Bronchial epithelial cell (primary cell): Measurements from ENCODE around the gene FHIT. TPM values are rescaled to one million over a fixed set of nuclear protein-coding genes. Genes with fewer than 3 reads are reported as not detected.

Experiments used
- DNase-seq: peaks from one replicate; pipeline ENCODE4 v3.0.0-alpha.2; 2010; ENCODE audit warnings: low read depth
- FAIRE-seq: peaks from 2 replicates; lab custom pipeline; 2011; peaks lifted over from hg19 to GRCh38; lab: Jason Lieb, UNC
- H3K27me3 ChIP-seq: 2 replicates; pipeline ENCODE4 v1.5.1; 2011; ENCODE audit warnings: low read length; ENCODE audit not compliant: control insufficient read depth, insufficient read depth
- H3K36me3 ChIP-seq: 2 replicates; pipeline ENCODE4 v1.5.1; 2011; ENCODE audit warnings: low read length; ENCODE audit not compliant: control insufficient read depth, insufficient read depth
- H3K4me3 ChIP-seq: 2 replicates; pipeline ENCODE4 v1.5.1; 2011; ENCODE audit warnings: mild to moderate bottlenecking, low read depth, low read length, control low read depth
- CTCF ChIP-seq: IDR thresholded peaks from 2 replicates; pipeline ENCODE4 v1.5.1; 2011; ENCODE audit warnings: mild to moderate bottlenecking, moderate library complexity, low read length, control low read depth, inconsistent platforms; ENCODE audit not compliant: insufficient read depth, severe bottlenecking
- total RNA-seq: library from RNA; depleted of rRNA; stranded (reverse); fragments of >200 nt; gene quantifications from 2 replicates; pipeline ENCODE4 v1.2.1, GENCODE V29; 2014

Gene FHIT
- total RNA-seq, 1 donor from 2014 or later: 1.6 TPM

- TF ChIP-seq CTCF: no peak
- Histone ChIP-seq H3K36me3 (no peaks in the 10 kb centered on the region), H3K4me3 (no peak overlapping the region), H3K27me3 (no peaks in the 10 kb centered on the region)
- DNase-seq: peak; percentile 37
- FAIRE-seq: no peak
Measured at GRCh38 chr3:61136191-61136590, 115.1 kb downstream of the FHIT start.

GRCh38 chr3:61134532-61134931 lies 116.7 kb downstream of the FHIT start:
- H3K36me3 ChIP-seq: no peaks in the 10 kb centered on the region
- H3K27me3 ChIP-seq: no peaks in the 10 kb centered on the region
- DNase-seq (no peak), FAIRE-seq (peak; percentile 7)
- no peak overlapping the region for H3K4me3 ChIP-seq
- TF ChIP-seq CTCF: no peak

- TF ChIP-seq CTCF: no peak
- FAIRE-seq: no peak
- no peaks in the 10 kb centered on the region for H3K27me3 ChIP-seq
Measured at GRCh38 chr3:61132062-61132461, 119.2 kb downstream of the FHIT start.

GRCh38 chr3:61118830-61119229 lies 132.4 kb downstream of the FHIT start:
- no peak for DNase-seq
- no peaks in the 10 kb centered on the region for H3K36me3 ChIP-seq
- no peaks in the 10 kb centered on the region for H3K27me3 ChIP-seq
- no peak for FAIRE-seq
- no peak overlapping the region for H3K4me3 ChIP-seq
- TF ChIP-seq CTCF: no peak

More at GRCh38 chr3:61132062-61132461, 119.2 kb downstream of the FHIT start:
- Histone ChIP-seq H3K4me3 (no peak overlapping the region), H3K36me3 (no peaks in the 10 kb centered on the region)
- DNase-seq: no peak

GRCh38 chr3:61117045-61117898 lies 134.0 kb downstream of the FHIT start:
- no peak for TF ChIP-seq CTCF
- no peaks in the 10 kb centered on the region for H3K27me3 ChIP-seq
- FAIRE-seq: no peak
- DNase-seq: no peak
- no peak overlapping the region for H3K4me3 ChIP-seq
- H3K36me3 ChIP-seq: no peaks in the 10 kb centered on the region
